Hepatocyte (in vitro differentiated cells): ENCODE results near the gene PKN1.

Experiments used
- CTCF ChIP-seq: fragments of 200-600 bp; sonication (generic); IDR thresholded peaks from 2 replicates; pipeline ENCODE4 v1.5.1; 2016; ENCODE audit warnings: antibody characterized with exemption, mild to moderate bottlenecking; ENCODE audit not compliant: poor library complexity
- EZH2 ChIP-seq: fragments of 200-600 bp; sonication (generic); IDR thresholded peaks from 2 replicates; pipeline ENCODE4 v1.6.1; 2016; ENCODE audit warnings: antibody characterized with exemption, mild to moderate bottlenecking, borderline replicate concordance

DNA sequence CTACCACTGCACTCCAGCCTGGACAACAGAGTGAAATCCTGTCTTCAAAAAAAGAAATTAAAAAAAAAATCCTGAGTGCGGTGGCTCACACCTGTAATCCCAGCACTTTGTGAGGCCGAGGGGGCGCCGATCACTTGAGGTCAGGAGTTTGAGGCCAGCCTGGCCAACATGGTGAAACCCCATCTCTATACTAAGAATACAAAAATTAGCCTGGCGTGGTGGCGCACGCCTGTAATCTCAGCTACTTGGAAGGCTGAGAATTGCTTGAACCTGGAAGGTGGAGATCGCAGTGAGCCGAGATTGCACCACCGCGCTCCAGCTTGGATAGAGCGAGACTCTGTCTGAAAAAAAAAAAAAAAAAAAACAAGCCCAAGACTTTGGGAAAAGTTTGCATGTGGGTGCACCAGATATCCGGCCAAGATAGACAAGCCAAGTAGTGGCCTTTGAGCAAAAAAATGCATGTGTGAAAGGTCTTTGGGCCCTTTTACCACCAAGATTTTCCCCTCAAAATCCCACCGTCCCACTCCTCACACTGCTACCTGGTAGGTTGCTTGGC, 79.4 kb downstream of the PKN1 start:
- TF ChIP-seq CTCF: no peak
- no peak for TF ChIP-seq EZH2
